Right lung (tissue), 5 donors: ENCODE data around the gene SNUPN. TPM values are rescaled to one million over a fixed set of nuclear protein-coding genes. Genes with fewer than 3 reads are reported as not detected.
A peak's percentile ranks its signal among the peaks of the same experiment; 100 is the strongest.

Experiments used
- DNase-seq, 2 donors: peaks; one replicate each; pipeline ENCODE4 v3.0.0-alpha.2; 2013
- polyA plus RNA-seq, 5 donors: library from polyadenylated mRNA; unstranded; fragments of 120-200 nt; gene quantifications; one replicate each; pipeline versions ENCODE4 v1.2.1 to v1.2.3, GENCODE V29; 2013; ENCODE audit warnings: inconsistent platforms in 1 of 5, low replicate concordance in 1 of 5; ENCODE audit not compliant: insufficient read length in 5 of 5, insufficient read depth in 1 of 5

Gene SNUPN
- polyA plus RNA-seq, 5 donors: 26.8 to 32.1 (median 30.0) TPM

- DNase-seq: no peak
Observed at GRCh38 chr15:75656331-75656730, 30.8 kb upstream of the SNUPN start.

GRCh38 chr15:75655931-75656330, 30.4 kb upstream of the SNUPN start:
- no peak for DNase-seq

- DNase-seq: no peak
Observed at GRCh38 chr15:75654201-75654907, 28.8 kb upstream of the SNUPN start.

GRCh38 chr15:75653347-75653913, 27.9 kb upstream of the SNUPN start:
- no peak for DNase-seq

GRCh38 chr15:75651810-75652543, 26.5 kb upstream of the SNUPN start:
- no peak for DNase-seq

GRCh38 chr15:75650908-75651809, 25.6 kb upstream of the SNUPN start:
- DNase-seq: no peak

- DNase-seq: no peak
Observed at GRCh38 chr15:75649848-75650247, 24.3 kb upstream of the SNUPN start.

GRCh38 chr15:75649045-75649761, 23.7 kb upstream of the SNUPN start:
- DNase-seq: no peak

GRCh38 chr15:75648156-75649000, 22.9 kb upstream of the SNUPN start:
- peak in 1 of 2 donors; percentile 52 for DNase-seq

GRCh38 chr15:75647370-75648155, 22.0 kb upstream of the SNUPN start, which contains the start of gene SNX33:
Gene SNX33, plus strand, starts transcription at chr15:75647912. Its CDS starts 1,191 bp downstream, at chr15:75649103.
- peak; percentile 87 for DNase-seq

- DNase-seq: peak in 1 of 2 donors; percentile 28
Observed at GRCh38 chr15:75646944-75647364, 21.4 kb upstream of the SNUPN start.

GRCh38 chr15:75646112-75646943, 20.8 kb upstream of the SNUPN start:
- DNase-seq: no peak

- no peak for DNase-seq
Observed at GRCh38 chr15:75644376-75644775, 18.9 kb upstream of the SNUPN start.

GRCh38 chr15:75641603-75642002, 16.1 kb upstream of the SNUPN start:
- no peak for DNase-seq

GRCh38 chr15:75641179-75641503, 15.6 kb upstream of the SNUPN start:
- no peak for DNase-seq

GRCh38 chr15:75640483-75641178, 15.1 kb upstream of the SNUPN start:
- peak in 1 of 2 donors; percentile 33 for DNase-seq

GRCh38 chr15:75639709-75640482, 14.4 kb upstream of the SNUPN start, which contains the start of gene IMP3:
Gene IMP3, minus strand, starts transcription at chr15:75640224. Its CDS starts 56 bp downstream, at chr15:75640168.
- DNase-seq: peak; percentile 95
